HG03045 (cell line): ENCODE results near the gene TRIM43.
"Not testable (repeated sequence)": the region's sequence is repeated elsewhere in the genome, so short reads cannot be mapped to it uniquely, and the experiment has no call there.

ENCODE experiments used
- ATAC-seq: cut with Tn5 transposase; IDR thresholded peaks from one replicate; pipeline ENCODE4 v1.9.1; 2021; ENCODE audit warnings: mild to moderate bottlenecking, moderate library complexity; ENCODE audit not compliant: unreplicated experiment

Gene TRIM43

DNA sequence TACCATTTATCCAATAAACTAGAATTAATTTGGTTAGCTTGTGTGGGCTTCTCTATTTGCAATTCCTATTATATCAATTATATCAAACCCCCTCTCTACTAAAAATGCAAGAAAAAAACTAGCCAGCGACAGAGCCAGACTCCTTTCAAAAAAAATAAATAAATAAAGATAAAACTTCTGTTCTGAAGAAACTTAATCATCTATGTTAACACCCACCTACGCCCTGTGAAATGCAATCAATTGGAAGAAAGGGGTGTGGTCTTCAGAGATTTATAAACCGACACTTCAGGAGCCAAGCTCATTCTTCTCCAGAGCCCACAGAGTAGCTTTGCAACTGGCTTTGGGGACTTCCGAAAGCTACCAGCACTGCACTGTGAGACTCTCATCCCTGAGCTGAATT lies at the start of gene TRIM43:
Gene TRIM43 (plus strand): TSS at position 301 of the 400 bp plus-strand sequence. CDS start 2,023 bp downstream, outside the sequence.
- not testable (repeated sequence) for ATAC-seq

- ATAC-seq, result no peak
These were observed 40.7 kb upstream of the TRIM43 start for GRCh38 chr2:95551055-95551568.

- no peak for ATAC-seq
These were observed 38.9 kb upstream of the TRIM43 start for GRCh38 chr2:95552911-95553310.

DNA sequence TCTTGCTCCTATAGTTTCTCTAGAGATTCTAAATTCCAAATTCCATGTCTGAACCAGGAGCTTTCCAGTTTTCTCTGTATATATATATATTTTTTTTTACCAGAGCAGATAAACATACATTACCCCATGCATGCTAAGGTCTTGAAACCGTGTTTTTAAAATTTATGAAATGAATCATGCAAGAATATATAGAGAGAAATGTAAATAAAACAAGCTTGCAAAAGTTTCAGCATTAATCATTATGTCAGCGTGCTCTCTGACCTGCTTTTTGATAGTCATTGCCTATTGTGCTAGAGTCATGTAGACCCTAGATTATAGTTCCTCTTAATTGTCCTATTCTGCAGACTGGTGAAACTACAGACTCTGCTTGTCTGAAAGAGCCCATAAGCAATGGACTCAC lies 22.6 kb upstream of the TRIM43 start:
- no peak for ATAC-seq

DNA sequence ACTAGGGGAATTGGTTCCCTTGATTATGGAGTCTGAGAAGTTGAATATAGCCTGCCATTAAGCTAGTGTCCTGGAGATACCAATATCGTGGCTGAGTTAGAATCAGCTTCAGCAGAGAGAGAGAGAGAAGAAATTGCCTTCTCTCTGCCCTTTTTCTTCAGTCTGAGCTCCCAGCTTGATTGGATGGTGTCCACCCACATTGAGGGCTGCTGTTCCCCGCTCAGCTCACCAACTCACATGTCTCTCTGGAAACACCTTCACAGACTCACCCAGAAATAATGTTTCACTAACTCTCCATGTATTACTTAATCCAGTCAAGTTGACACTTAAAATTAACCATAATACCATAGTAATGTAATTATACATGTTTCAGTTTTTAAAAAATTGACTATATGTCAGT lies 17.9 kb upstream of the TRIM43 start:
- no peak for ATAC-seq

GRCh38 chr2:95574506-95574905 lies 17.3 kb upstream of the TRIM43 start:
- no peak for ATAC-seq

- ATAC-seq, result no peak
These were observed 15.9 kb upstream of the TRIM43 start for GRCh38 chr2:95575857-95576256.

DNA sequence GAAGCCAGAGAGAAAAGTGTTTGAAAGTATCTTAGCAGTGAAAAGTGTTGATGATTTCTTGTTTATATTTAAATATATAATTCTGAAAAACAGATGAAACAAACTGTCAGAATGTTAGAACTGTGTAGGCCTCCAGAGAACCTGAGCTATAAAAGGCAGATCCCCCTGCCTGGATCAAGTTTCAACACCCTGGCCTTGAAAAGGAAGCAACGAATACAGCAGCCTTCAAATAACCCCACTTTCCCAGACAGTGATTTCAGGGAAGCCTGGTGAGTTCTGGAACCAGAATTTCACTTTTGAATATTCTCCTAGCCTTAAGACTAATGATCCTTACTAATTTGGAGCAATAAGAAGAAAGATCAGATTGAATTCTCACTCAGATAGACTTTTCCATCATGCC lies 13.3 kb upstream of the TRIM43 start:
- ATAC-seq, result no peak

GRCh38 chr2:95583545-95583944 lies 8.3 kb upstream of the TRIM43 start:
- ATAC-seq, result not testable (repeated sequence)

GRCh38 chr2:95584321-95584720 lies 7.5 kb upstream of the TRIM43 start:
- not testable (repeated sequence) for ATAC-seq

- ATAC-seq, result not testable (repeated sequence)
These were observed 1.8 kb upstream of the TRIM43 start for GRCh38 chr2:95589777-95590536.

DNA sequence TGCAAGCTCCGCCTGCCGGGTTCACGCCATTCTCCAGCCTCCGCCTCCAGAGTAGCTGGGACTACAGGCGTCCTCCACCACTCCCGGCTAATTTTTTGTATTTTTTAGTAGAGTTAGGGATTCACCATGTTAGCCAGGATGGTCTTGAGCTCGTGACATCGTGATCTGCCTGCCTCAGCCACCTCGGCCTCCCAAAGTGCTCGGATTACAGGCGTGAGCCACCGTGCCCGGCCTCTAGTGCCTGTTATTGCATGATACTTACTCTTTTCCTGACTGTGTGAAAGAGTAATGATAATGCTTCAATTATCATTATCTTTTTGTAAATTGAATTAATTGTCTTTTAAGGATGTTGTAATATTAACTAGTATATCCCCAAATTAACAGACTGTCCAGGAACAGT lies 1.2 kb downstream of the TRIM43 start:
- not testable (repeated sequence) for ATAC-seq

GRCh38 chr2:95595012-95595411 lies 3.2 kb downstream of the TRIM43 start:
- not testable (repeated sequence) for ATAC-seq

DNA sequence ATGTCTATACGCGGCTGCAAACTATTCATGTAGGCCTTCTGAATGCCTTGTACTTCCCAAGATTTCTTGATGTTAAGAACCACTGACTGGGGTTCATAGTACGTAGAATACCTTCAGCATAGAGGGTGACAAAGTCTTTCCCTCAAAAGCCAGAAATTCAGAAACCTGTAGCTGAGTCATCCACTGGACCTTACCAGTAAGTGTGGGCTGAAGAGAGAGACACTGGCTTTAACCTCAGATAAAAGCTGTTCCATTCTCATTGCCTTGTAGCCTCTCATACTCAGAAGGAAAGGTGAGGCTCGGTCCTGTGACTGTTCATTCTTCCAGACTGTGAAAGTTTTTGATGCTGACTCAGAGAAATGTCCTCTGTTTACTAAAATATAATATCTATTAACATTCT lies 9.5 kb downstream of the TRIM43 start:
- ATAC-seq, result not testable (repeated sequence)

DNA sequence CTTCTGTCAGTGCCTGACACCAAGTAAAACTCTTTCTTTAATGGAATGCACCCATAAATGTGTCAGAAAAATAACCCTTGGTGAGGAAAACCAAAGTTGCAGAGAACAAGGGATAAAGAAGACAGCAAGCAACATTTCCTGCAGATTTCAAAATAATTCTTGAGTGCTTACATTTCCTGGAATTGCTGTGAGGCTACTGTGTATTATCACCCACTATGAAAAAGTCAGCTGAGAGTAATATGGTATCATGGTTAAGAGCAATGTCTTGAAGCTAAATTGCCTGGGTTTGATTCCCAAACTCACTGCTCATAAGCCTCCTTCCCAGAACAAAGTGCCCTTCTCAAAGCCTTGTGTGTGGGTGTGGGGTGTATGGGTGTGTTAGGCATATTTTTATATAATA lies 10.3 kb downstream of the TRIM43 start:
- ATAC-seq, result not testable (repeated sequence)

DNA sequence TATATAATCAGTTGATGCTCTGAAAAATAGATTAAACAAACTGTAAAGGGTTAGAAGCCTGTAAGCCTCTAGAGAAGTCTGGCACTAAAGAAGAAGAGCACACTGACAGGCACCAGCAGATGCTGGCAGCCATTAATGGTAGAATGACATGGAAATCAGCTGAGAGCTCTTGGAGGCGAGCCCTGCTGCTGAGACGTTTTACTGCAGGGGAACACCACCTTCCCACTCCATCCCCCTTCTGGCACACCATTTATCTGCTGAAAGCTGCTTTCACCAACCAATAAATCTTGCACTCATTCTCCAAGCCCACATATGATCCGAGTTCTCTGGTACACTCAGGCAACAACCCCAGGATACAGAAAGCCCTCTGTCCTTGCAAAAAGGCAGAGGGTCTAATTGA lies 16.6 kb downstream of the TRIM43 start:
- ATAC-seq, result not testable (repeated sequence)

GRCh38 chr2:95609764-95610163 lies 18.0 kb downstream of the TRIM43 start:
- ATAC-seq, result not testable (repeated sequence)

DNA sequence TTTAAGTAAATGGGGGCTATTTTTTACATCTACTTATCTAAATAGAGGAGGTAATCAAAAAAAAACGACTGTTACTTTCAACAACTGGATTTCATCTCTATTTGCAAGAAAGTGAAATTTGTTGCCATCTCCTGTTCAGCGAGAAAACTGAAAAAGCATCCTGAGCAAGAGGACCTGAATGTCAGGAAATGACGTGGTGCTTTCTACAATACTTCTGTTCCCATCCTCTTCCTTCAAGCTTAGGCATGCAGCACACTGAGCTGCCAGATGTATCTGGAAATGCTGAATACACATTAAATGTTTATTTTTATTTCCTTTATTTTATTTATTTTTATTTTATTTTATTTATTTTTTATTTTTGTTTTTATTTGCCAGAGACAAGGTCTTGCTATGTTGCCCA lies 21.2 kb downstream of the TRIM43 start:
- ATAC-seq, result not testable (repeated sequence)

DNA sequence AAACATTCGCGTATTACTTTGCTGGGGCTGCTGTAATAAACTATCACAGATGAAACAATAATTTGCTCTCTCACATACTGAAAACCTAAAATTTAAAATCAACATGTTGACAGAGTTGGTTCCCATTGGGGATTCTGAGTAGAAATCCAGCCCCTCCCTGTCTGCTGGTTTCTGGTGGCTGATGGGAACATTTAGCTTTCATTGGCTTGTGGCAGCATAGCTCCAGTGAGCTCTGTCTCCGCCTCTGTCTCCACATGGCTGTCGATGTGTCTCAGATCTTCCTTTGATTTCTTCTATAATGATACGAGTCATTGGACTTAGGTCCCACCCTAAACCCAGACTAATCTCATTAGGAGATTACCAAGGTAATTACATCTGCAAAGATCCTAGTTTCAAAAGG lies 30.9 kb downstream of the TRIM43 start:
- ATAC-seq, result not testable (repeated sequence)

DNA sequence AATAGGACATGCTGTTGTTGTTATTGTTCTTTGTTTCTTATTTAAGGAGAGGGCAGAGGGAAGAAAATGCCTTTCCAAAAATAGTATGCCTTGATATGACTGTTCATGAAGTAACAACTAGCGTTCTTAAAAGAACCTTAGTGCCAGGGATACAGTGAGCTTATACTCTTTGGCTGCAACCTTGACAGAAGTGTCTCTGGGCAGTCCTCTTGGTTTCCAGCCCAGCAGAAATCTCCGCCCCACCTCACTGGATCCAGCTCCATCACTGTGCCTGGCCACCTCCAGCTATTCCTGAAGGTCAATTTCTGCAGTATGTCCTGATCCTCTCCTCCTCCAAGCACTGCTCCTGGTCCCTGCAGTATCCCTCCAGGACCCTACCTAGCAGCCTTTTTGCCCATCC lies 39.2 kb downstream of the TRIM43 start:
- not testable (repeated sequence) for ATAC-seq

DNA sequence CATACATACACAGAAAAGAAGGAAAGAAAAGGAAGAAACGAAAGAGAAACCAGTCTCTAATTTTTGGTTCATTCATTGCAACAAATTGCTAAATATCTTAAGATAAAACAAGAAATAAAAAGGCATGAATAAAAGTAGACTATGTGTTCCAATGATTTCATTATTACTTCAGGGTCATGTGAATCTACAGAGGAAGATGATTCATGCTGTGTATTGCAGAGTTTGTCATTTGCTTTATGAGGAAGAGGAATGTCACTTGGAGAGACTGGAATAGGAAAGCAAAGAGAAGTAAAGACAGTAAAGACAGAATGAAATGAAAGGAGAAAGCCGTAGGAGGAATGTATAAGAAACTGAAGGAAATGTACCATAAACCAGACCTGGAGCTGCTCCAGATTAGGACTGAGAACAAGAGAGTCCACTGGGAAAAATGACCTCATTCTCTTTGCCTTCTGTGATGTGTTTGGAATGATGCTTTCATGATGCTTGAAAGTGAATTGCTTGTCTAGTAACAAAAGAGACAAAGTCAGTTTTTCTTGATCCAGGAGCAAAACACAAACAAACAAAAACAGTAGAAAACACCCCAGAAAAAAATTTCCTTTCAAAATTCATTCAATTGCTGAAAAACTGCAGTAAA lies 41.9 kb downstream of the TRIM43 start:
- ATAC-seq, result not testable (repeated sequence)
